ENCODE data around the gene TFDP1.

Gene TFDP1

DNA sequence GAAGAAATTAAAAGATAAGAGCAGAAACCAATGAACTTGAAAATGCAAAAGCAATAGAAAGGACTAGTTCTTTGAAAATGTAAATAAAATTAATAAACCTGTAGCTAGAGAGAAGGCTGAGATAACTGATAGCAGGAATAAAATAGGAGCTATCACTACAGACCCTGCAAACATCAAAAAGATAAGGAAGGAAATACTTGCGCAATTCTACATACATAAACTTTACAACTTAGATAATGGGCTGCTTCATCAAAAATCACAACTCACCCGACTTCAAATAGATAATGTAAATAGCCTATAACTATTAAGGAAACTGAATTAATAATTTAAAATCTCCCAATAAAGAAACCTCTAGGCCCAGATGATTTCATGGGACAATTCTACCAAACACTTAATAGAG is 77.0 kb downstream of the TFDP1 start:
- no peak for TF ChIP-seq NFIC (IDR thresholded peaks at IDR 0.05)
- no peak for TF ChIP-seq EGR1 (IDR thresholded peaks at IDR 0.05)
- TF ChIP-seq, protein P1, sequence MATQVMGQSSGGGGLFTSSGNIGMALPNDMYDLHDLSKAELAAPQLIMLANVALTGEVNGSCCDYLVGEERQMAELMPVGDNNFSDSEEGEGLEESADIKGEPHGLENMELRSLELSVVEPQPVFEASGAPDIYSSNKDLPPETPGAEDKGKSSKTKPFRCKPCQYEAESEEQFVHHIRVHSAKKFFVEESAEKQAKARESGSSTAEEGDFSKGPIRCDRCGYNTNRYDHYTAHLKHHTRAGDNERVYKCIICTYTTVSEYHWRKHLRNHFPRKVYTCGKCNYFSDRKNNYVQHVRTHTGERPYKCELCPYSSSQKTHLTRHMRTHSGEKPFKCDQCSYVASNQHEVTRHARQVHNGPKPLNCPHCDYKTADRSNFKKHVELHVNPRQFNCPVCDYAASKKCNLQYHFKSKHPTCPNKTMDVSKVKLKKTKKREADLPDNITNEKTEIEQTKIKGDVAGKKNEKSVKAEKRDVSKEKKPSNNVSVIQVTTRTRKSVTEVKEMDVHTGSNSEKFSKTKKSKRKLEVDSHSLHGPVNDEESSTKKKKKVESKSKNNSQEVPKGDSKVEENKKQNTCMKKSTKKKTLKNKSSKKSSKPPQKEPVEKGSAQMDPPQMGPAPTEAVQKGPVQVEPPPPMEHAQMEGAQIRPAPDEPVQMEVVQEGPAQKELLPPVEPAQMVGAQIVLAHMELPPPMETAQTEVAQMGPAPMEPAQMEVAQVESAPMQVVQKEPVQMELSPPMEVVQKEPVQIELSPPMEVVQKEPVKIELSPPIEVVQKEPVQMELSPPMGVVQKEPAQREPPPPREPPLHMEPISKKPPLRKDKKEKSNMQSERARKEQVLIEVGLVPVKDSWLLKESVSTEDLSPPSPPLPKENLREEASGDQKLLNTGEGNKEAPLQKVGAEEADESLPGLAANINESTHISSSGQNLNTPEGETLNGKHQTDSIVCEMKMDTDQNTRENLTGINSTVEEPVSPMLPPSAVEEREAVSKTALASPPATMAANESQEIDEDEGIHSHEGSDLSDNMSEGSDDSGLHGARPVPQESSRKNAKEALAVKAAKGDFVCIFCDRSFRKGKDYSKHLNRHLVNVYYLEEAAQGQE (IDR thresholded peaks at IDR 0.05; ENCODE audit: low read depth), result no peak
- TF ChIP-seq, protein P2, sequence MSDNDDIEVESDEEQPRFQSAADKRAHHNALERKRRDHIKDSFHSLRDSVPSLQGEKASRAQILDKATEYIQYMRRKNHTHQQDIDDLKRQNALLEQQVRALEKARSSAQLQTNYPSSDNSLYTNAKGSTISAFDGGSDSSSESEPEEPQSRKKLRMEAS (IDR thresholded peaks at IDR 0.05), result no peak
- no peak for TF ChIP-seq FOXM1 (IDR thresholded peaks at IDR 0.05; ENCODE audit: borderline replicate concordance, low read depth)
- no peak for TF ChIP-seq YY1 (IDR thresholded peaks at IDR 0.05; ENCODE audit: low read depth)
- no peak for TF ChIP-seq CEBPB (IDR thresholded peaks at IDR 0.05)
- no peak for TF ChIP-seq TCF12 (IDR thresholded peaks at IDR 0.05; ENCODE audit: low read depth)
- TF ChIP-seq CREB1 (IDR thresholded peaks at IDR 0.05; ENCODE audit: low read depth), result no peak
- no peak for TF ChIP-seq TEAD4 (IDR thresholded peaks at IDR 0.05)
- no peak for TF ChIP-seq RAD21 (IDR thresholded peaks at IDR 0.05; ENCODE audit: low read depth)
- no peak for TF ChIP-seq EP300 (IDR thresholded peaks at IDR 0.05; ENCODE audit: borderline replicate concordance)
- no peak for TF ChIP-seq TAF1 (IDR thresholded peaks at IDR 0.05; ENCODE audit: low read depth)
- TF ChIP-seq, protein P3, sequence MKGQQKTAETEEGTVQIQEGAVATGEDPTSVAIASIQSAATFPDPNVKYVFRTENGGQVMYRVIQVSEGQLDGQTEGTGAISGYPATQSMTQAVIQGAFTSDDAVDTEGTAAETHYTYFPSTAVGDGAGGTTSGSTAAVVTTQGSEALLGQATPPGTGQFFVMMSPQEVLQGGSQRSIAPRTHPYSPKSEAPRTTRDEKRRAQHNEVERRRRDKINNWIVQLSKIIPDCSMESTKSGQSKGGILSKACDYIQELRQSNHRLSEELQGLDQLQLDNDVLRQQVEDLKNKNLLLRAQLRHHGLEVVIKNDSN (IDR thresholded peaks at IDR 0.05), result no peak
- no peak for TF ChIP-seq ZBTB7A (IDR thresholded peaks at IDR 0.05; ENCODE audit: low read depth)

DNA sequence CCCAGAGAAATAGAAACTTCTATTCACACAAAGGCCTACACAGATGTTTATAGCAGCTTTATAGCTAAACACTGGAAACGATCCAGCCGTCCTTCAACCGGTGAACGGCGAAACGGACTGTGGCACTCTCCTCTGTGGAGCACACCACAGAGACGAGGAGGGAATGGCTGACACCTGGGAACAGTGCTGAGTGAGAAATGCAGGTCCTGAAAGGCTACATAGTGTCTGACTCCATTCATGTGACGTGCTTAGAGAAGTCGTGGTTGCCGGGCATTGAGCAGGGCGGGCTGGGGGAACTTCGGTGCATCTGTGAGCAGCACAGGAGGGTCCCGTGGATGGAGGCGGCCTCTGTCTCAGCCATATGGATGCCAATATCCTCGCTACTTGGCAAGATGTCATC is 79.4 kb downstream of the TFDP1 start:
- TF ChIP-seq CREB1 (IDR thresholded peaks at IDR 0.05; ENCODE audit: low read depth) (no peak), TCF12 (IDR thresholded peaks at IDR 0.05; ENCODE audit: low read depth) (no peak), TAF1 (IDR thresholded peaks at IDR 0.05; ENCODE audit: low read depth) (no peak), NFIC (IDR thresholded peaks at IDR 0.05) (no peak), FOXM1 (IDR thresholded peaks at IDR 0.05; ENCODE audit: borderline replicate concordance, low read depth) (no peak), CEBPB (IDR thresholded peaks at IDR 0.05) (no peak), TEAD4 (IDR thresholded peaks at IDR 0.05) (no peak), EP300 (IDR thresholded peaks at IDR 0.05; ENCODE audit: borderline replicate concordance) (no peak), ZBTB7A (IDR thresholded peaks at IDR 0.05; ENCODE audit: low read depth) (no peak), EGR1 (IDR thresholded peaks at IDR 0.05) (no peak), RAD21 (IDR thresholded peaks at IDR 0.05; ENCODE audit: low read depth) (no peak), YY1 (IDR thresholded peaks at IDR 0.05; ENCODE audit: low read depth) (no peak)
- TF ChIP-seq, protein P2 (IDR thresholded peaks at IDR 0.05), result no peak
- TF ChIP-seq, protein P1 (IDR thresholded peaks at IDR 0.05; ENCODE audit: low read depth), result no peak
- TF ChIP-seq, protein P3 (IDR thresholded peaks at IDR 0.05), result no peak

GRCh38 chr13:113664751-113665596 is 80.4 kb downstream of the TFDP1 start:
- no peak for TF ChIP-seq YY1 (IDR thresholded peaks at IDR 0.05; ENCODE audit: low read depth)
- TF ChIP-seq TEAD4 (IDR thresholded peaks at IDR 0.05), result no peak
- no peak for TF ChIP-seq CEBPB (IDR thresholded peaks at IDR 0.05)
- TF ChIP-seq ZBTB7A (IDR thresholded peaks at IDR 0.05; ENCODE audit: low read depth), result no peak
- TF ChIP-seq NFIC (IDR thresholded peaks at IDR 0.05), result no peak
- TF ChIP-seq, protein P3 (IDR thresholded peaks at IDR 0.05), result no peak
- TF ChIP-seq TCF12 (IDR thresholded peaks at IDR 0.05; ENCODE audit: low read depth), result no peak
- no peak for TF ChIP-seq EP300 (IDR thresholded peaks at IDR 0.05; ENCODE audit: borderline replicate concordance)
- TF ChIP-seq, protein P1 (IDR thresholded peaks at IDR 0.05; ENCODE audit: low read depth), result no peak
- TF ChIP-seq EGR1 (IDR thresholded peaks at IDR 0.05), result no peak
- TF ChIP-seq CREB1 (IDR thresholded peaks at IDR 0.05; ENCODE audit: low read depth), result no peak
- TF ChIP-seq, protein P2 (IDR thresholded peaks at IDR 0.05), result no peak
- no peak for TF ChIP-seq RAD21 (IDR thresholded peaks at IDR 0.05; ENCODE audit: low read depth)
- TF ChIP-seq TAF1 (IDR thresholded peaks at IDR 0.05; ENCODE audit: low read depth), result no peak
- no peak for TF ChIP-seq FOXM1 (IDR thresholded peaks at IDR 0.05; ENCODE audit: borderline replicate concordance, low read depth)
